GM19438 (cell line): ENCODE measurements around the gene TUBA8.
A peak's percentile ranks its signal among the peaks of the same experiment; 100 is the strongest.
"Not testable (repeated sequence)": the region's sequence is repeated elsewhere in the genome, so short reads cannot be mapped to it uniquely, and the experiment has no call there.

Source experiments
- ATAC-seq: cut with Tn5 transposase; IDR thresholded peaks from one replicate; pipeline ENCODE4 v1.9.1; 2021; ENCODE audit warnings: low read depth; ENCODE audit not compliant: unreplicated experiment

TUBA8 gene

GRCh38 chr22:18123476-18124025 is 12.9 kb downstream of the TUBA8 start:
- ATAC-seq: not testable (repeated sequence)

GRCh38 chr22:18126606-18127005 is 16.0 kb downstream of the TUBA8 start:
- ATAC-seq: no peak

GRCh38 chr22:18130018-18130417 is 19.4 kb downstream of the TUBA8 start:
- no peak for ATAC-seq

GRCh38 chr22:18130699-18131429 is 20.3 kb downstream of the TUBA8 start:
- ATAC-seq: no peak

DNA sequence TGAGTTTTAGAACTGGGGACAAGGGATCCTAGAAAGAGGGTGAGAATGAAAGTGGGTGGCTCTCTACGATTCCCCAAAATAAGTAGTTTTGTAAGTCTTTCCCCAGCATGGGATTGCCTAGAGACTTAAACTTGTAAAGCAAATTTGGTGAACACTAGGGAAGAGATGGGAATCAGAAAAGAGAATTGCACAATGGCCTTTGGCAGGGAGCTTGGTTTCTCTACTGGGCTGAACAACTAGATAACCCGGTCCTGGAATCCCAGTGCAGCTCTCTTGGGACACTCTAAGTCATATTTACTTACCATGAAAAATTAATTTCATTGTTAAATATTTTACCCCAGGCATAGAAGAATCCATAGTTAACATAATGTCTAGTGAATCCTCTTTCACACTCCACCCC is 22.8 kb downstream of the TUBA8 start:
- ATAC-seq: no peak

- no peak for ATAC-seq
Measured at GRCh38 chr22:18136563-18137320, 26.1 kb downstream of the TUBA8 start.

- not testable (repeated sequence) for ATAC-seq
Measured at GRCh38 chr22:18141004-18141403, 30.4 kb downstream of the TUBA8 start.

- no peak for ATAC-seq
Measured at GRCh38 chr22:18144105-18144504, 33.5 kb downstream of the TUBA8 start.

- ATAC-seq: no peak
Measured at GRCh38 chr22:18145676-18146388, 35.2 kb downstream of the TUBA8 start.

DNA sequence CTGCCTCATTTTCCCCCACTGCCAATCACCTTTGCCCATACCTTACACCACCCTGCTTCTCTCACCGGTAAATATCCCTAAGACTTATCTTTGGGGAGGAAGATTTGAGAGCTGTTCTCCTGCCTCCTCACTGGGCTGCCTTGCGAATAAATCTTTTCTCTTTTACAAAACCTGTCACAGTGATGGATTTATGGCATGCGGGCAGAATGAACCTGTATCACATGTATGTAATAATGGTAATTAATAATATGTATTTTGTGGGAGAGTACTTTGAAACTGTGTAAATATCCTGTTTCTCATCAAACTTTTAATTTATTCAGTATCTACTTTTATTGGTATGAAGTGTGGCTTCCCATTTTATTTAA is 35.8 kb downstream of the TUBA8 start:
- no peak for ATAC-seq

- ATAC-seq: no peak
Measured at GRCh38 chr22:18147791-18148190, 37.2 kb downstream of the TUBA8 start.

- no peak for ATAC-seq
Measured at GRCh38 chr22:18148293-18148965, 37.8 kb downstream of the TUBA8 start.

DNA sequence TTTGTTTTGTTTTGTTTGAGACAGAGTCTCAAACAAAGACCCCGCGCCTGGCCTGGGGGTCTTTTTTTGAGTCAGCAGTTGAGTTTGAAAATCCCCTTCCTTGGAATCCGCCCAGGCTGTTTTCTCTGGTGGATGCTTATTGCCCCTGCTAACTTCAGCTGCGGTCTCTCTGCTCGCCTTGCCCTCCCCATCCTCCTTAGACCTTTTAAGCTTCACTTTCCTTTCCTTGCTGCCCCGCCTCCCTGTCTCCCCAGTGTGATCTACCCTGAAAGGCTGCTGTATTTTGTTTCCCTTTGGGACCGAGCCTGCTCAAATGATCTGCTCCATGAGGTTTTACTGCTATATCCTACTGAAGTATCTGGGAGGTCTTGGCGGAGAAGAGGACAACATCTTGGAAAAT is 41.9 kb downstream of the TUBA8 start:
- ATAC-seq: no peak

DNA sequence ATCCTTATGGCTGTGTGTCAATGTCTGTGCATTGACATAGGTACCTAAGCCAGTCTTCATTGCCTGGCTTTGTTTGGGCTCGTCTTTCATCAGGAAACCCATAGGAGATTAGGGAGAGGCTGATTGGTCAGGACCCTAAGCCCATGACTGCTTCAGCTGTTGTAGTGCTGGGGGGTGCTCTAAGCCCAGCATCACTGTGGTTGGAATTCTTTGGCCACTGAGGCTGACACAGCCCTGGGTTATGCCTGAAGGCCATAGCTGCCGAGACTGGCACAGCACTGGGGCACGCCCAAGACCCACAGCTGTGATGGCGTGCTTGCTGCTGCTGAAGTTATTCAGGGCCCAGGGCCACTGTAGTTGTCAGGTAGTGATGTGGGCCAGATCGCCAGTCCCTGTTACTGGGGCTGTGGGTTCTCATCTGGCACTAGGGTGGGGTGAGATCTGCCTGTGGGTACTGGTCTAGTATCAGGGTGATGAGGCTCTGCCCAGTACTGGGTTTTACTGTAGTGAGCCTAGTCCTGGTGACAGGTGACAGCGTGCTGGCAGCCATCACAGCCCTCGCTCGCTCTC is 44.3 kb downstream of the TUBA8 start:
- no peak for ATAC-seq

DNA sequence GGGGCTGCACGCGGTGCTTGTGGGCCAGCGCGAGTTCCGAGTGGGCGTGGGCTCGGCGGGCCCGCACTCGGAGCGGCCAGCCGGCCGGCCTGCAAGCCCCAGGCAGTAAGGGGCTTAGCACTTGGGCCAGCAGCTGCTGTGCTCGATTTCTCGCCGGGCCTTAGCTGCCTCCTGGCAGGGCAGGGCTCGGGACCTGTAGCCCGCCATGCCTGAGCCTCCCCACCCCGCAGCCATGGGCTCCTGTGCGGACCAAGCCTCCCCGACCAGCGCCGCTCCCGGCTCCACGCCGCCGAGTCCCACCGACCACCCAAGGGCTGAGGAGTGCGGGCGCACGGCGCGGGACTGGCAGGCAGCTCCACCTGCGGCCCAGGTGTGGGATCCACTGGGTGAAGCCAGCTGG is 44.9 kb downstream of the TUBA8 start:
- ATAC-seq: not testable (repeated sequence)

DNA sequence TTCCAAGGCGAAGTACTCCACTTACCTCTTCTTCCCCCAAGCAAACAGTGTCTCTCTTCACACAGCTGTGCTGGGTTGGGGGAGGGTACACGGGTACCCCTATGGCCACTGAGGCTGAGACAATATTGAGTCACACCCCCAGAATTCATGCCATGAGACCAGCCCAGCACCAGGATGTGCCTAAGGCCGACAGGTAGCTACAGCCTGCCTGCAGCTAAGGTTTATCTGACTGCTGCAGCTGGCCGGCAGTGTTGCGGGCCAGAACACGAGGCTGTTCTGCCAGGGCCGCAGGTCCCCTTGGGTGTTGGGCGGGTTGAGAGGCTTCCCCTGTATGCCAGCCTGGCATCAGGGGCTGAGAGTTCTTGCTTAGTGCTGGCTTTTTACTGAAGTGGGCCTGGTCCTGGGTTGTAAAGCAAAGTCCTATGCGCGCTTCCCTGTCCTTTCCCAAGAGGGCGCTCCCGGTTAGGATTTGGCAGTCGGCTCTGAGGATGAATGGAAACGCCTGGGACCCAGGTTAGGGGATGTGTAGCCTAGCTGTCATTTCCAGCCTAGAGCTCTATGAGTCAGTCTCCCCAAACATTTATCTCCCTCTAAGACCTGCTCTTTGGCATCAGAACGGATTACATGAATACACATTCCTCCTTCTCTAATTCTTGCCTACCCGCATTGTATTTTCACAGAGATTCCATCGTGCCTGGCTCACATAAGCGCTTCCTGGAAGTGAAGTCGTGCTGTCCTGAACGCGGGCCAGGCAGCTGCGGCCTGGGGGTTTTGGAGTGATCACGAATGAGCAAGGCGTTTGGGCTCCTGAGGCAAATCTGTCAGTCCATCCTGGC is 46.5 kb downstream of the TUBA8 start:
- no peak for ATAC-seq

DNA sequence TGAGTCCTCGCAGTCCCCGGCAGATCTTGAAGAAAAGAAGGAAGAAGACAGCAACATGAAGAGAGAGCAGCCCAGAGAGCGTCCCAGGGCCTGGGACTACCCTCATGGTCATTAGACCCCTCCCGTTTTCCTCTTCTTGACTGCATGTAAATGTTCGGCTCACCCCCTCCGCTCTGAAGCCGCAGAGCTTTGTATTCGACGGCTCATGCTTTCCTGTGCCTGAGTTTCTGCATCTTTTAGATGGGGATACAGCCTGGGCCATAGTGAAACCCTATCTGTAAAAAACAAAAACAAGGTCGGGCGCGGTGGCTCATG is 47.1 kb downstream of the TUBA8 start:
- no peak for ATAC-seq

DNA sequence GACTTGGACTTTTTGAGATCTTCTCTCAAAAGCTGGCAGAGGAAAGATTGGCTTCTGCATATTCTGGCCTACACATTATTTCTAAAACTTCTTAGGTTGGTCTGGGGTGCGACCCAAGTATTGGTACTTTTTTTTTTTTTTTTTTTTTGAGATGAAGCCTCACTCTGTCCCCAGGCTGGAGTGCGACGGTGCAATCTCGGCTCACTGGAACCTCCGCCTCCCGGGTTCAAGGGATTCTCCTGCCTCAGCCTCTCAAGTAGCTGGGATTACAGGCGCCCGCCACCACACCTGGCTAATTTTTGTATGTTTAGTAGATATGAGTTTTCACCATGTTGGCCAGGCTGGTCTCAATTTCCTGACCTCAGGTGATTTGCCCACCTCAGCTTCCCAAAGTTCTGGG is 50.0 kb downstream of the TUBA8 start:
- not testable (repeated sequence) for ATAC-seq

DNA sequence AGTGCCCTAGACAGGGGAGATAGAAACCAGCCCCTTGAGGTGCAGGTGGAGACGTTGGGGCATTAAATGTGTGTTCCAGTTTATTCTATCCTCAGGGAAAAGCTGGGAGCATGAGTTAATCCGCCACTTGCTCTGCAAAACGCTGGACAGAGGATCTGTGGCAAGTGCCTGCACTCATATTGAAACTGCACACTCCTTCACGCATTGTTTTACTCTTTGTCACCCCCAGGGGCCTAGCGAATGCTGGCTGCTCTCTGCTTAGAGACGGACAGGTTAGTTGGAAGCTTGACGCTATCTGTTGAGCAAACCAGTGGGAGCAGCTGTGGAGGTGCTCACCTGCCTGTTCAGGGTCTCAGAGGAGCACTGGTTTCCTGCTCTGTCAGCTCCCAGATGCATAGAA is 53.2 kb downstream of the TUBA8 start:
- peak; percentile 65 for ATAC-seq

GRCh38 chr22:18164584-18164983 is 54.0 kb downstream of the TUBA8 start:
- ATAC-seq: peak; percentile 19
